A549 (cell line): ENCODE measurements around the gene L3HYPDH.

Experiments
- CTCF ChIP-seq: fragments of >200 bp; sonication (Bioruptor Twin); formaldehyde crosslinking; IDR thresholded peaks from 3 replicates; pipeline ENCODE4 v1.5.1; 2016
- KDM1A ChIP-seq: fragments of 200-600 bp; sonication (generic); IDR thresholded peaks from 2 replicates; pipeline ENCODE4 v1.6.1; 2016; ENCODE audit warnings: low read depth, mild to moderate bottlenecking
- MAZ ChIP-seq: fragments of 150-350 bp; IDR thresholded peaks from 2 replicates; pipeline ENCODE4 v1.6.1; 2014; ENCODE audit warnings: antibody characterized with exemption, low read depth, low read length, borderline replicate concordance
- MYC ChIP-seq: IDR thresholded peaks from 2 replicates; pipeline ENCODE4 v1.6.1; 2012; ENCODE audit warnings: mild to moderate bottlenecking, inconsistent platforms, low read length, improper control_type of control experiment, borderline replicate concordance
- NR3C1 ChIP-seq: fragments of >200 bp; sonication (Bioruptor Twin); formaldehyde crosslinking; IDR thresholded peaks from 3 replicates; pipeline ENCODE4 v1.6.1; 2017
- RAD21 ChIP-seq, 2 experiments: fragments of >200 bp in 1 of 2; sonication (Bioruptor Twin) in 1 of 2; formaldehyde crosslinking in 1 of 2; IDR thresholded peaks in 1 of 2; conservative IDR thresholded peaks in 1 of 2; 2 replicates in 1 of 2; 3 replicates in 1 of 2; pipeline ENCODE4 v1.6.1; 2012 to 2018; ENCODE audit warnings: inconsistent platforms in 1 of 2
- RARB ChIP-seq: fragments of 250-450 bp; sonication (Bioruptor Pico); IDR thresholded peaks from 2 replicates; pipeline ENCODE4 v1.8.0; 2021; ENCODE audit warnings: mild to moderate bottlenecking, moderate library complexity
- REST ChIP-seq: fragments of 200-600 bp; sonication (generic); IDR thresholded peaks from 2 replicates; pipeline ENCODE4 v1.6.1; 2016; ENCODE audit warnings: antibody characterized with exemption, mild to moderate bottlenecking, moderate library complexity
- RNF2 ChIP-seq: fragments of 200-600 bp; sonication (generic); IDR thresholded peaks from 2 replicates; pipeline ENCODE4 v1.6.1; 2016; ENCODE audit warnings: low read depth, mild to moderate bottlenecking, antibody characterized with exemption, moderate library complexity, borderline replicate concordance

GRCh38 chr14:59481871-59482540, 2.2 kb downstream of the L3HYPDH start:
- TF ChIP-seq MAZ (no peak), REST (no peak), CTCF (no peak), RNF2 (no peak), NR3C1 (no peak), MYC (no peak), RAD21 (conservative IDR thresholded peaks at IDR 0.05 in 1 of 2, IDR thresholded peaks at IDR 0.05 in 1 of 2) (no peak), KDM1A (no peak), RARB (no peak)
